Esophagus (tissue), 2 donors: ENCODE results near the gene MRAP2. TPM values are rescaled to one million over a fixed set of nuclear protein-coding genes. Genes with fewer than 3 reads are reported as not detected.
A peak's percentile ranks its signal among the peaks of the same experiment; 100 is the strongest.
"Not testable (repeated sequence)": the region's sequence is repeated elsewhere in the genome, so short reads cannot be mapped to it uniquely, and the experiment has no call there.

ENCODE experiments used
- H3K27ac ChIP-seq, 2 donors: one replicate each; pipeline ENCODE4 v1.5.1; 2013; ENCODE audit warnings: low read depth in 2 of 2, mild to moderate bottlenecking in 2 of 2, inconsistent platforms in 1 of 2, low read length in 1 of 2, moderate library complexity in 1 of 2
- H3K27me3 ChIP-seq, 2 donors: one replicate each; pipeline ENCODE4 v1.6.1; 2013; ENCODE audit warnings: low read length in 2 of 2, control low read depth in 1 of 2, mild to moderate bottlenecking in 1 of 2; ENCODE audit not compliant: insufficient read depth in 2 of 2, control insufficient read depth in 1 of 2
- H3K36me3 ChIP-seq, 2 donors: one replicate each; pipeline ENCODE4 v1.6.1; 2013; ENCODE audit warnings: low read length in 1 of 2; ENCODE audit not compliant: control insufficient read depth in 2 of 2, insufficient read depth in 2 of 2
- H3K4me1 ChIP-seq, 2 donors: one replicate each; pipeline ENCODE4 v1.6.1; 2013; ENCODE audit warnings: low read length in 1 of 2; ENCODE audit not compliant: control insufficient read depth in 2 of 2, insufficient read depth in 2 of 2
- H3K4me3 ChIP-seq, 2 donors: one replicate each; pipeline ENCODE4 v1.5.1; 2013; ENCODE audit warnings: low read length in 2 of 2, mild to moderate bottlenecking in 2 of 2, low read depth in 1 of 2, moderate library complexity in 1 of 2
- H3K9me3 ChIP-seq, 2 donors: one replicate each; pipeline ENCODE4 v1.6.1; 2013; ENCODE audit warnings: mild to moderate bottlenecking in 2 of 2, low read depth in 1 of 2, low read length in 1 of 2, moderate library complexity in 1 of 2; ENCODE audit not compliant: control insufficient read depth in 2 of 2, insufficient read depth in 1 of 2
- WGBS, 2 donors: extraction: QIAGEN DNeasy Blood & Tissue Kit; methylation state at CpG; one replicate each; pipeline ENCODE4 v1.1.7; 2013; 5-methylcytosine and 5-hydroxymethylcytosine counted together
- polyA plus RNA-seq, 2 donors: library from polyadenylated mRNA; stranded (reverse); fragments of 200-250 nt; gene quantifications; one replicate each; pipeline ENCODE4 v1.2.3, GENCODE V29; 2013
- donor health status: healthy with polysubstance abuse.
- donor health status: Bipolar disorder and iron deficiency.

MRAP2 gene
- polyA plus RNA-seq, 2 donors, result 0.47 to 0.79 TPM

DNA sequence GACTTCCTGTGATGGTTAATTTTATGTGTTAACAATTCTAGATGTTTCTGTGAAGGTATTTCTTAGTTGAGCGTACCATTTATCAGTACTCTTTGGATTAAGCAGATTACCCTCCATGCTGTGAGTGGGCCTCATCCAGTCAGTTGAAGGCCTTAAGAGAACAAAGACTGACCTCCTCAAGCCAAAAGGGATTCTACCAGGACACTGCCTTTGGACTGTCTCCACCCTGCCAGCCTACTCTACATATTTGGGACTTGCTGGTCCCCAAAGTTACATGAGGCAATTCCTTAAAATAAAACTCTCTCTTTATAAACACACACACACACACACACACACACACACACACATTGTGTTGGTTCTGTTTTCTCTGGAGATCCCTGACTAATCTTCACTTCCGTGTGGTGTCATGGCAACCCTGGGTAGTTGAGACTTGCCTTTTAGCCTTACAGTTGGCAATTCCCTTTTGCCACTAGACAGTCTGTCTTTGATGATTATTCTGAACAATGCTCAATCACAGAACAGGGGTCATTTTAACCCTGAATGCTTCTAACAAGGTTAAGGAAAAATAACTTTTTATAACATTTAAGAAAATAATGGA, 32.2 kb downstream of the MRAP2 start:
- no peaks in the 10 kb centered on the region for H3K27me3 ChIP-seq
- no peaks in the 10 kb centered on the region for H3K9me3 ChIP-seq
- H3K4me3 ChIP-seq, result no peak overlapping the region
- no peak overlapping the region for H3K27ac ChIP-seq
- H3K36me3 ChIP-seq, result no peaks in the 10 kb centered on the region
- WGBS, 2 donors, result 60 to 70% methylated on average over 2 of the region's 2 CpGs
- H3K4me1 ChIP-seq, result no peaks in the 10 kb centered on the region

DNA sequence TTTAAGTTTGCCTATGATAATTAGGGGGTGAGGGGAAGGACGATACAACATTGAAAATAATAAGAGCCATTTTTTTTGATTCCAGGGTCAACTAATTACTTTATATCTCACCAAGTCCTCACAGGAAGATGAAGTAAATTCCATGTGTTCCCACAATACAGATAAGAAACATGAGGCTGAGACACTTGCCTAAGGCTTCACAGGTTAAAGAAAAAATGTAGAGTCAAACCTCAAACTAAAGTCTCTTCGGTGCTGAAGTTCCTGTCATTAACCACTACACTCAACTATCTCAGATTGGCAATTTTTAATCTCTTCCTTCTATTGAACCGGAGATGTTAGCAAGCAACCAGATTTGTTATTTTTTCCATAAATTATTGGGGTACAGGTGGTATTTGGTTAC, 33.0 kb downstream of the MRAP2 start:
- Histone ChIP-seq H3K9me3 (no peaks in the 10 kb centered on the region), H3K4me3 (no peak overlapping the region)

DNA sequence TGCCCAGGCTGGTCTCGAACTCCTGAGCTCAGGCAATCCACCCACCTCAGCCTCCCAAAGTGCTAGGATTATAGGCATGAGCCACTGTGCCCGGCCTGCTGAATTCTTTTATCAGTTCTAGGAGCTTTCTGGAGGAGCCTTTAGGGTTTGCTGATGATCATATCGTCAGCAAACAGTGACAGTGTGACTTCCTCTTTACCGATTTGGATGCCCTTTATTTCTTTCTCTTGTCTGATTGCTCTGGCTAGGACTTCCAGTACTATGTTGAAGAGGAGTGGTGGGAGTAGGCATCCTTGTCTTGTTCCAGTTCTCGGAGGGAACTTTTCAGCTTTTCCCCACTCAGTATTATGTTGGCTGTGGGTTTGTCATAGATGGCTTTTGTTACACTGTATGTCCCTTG, 35.3 kb downstream of the MRAP2 start:
- not testable (repeated sequence) for H3K27me3 ChIP-seq, H3K27ac ChIP-seq, H3K9me3 ChIP-seq, H3K4me3 ChIP-seq, H3K4me1 ChIP-seq, H3K36me3 ChIP-seq
- WGBS, 2 donors, result 85 to 91% methylated on average over 5 of the region's 5 CpGs

More for the DNA sequence above, 33.0 kb downstream of the MRAP2 start:
- WGBS, 2 donors, result 76 to 87% methylated on average over 3 of the region's 3 CpGs
- H3K27me3 ChIP-seq, result no peaks in the 10 kb centered on the region
- H3K4me1 ChIP-seq, result no peaks in the 10 kb centered on the region
- no peak overlapping the region for H3K27ac ChIP-seq
- H3K36me3 ChIP-seq, result no peaks in the 10 kb centered on the region

GRCh38 chr6:84072442-84072997, 38.9 kb downstream of the MRAP2 start:
- Histone ChIP-seq H3K27me3 (no peaks in the 10 kb centered on the region), H3K4me3 (no peak overlapping the region), H3K9me3 (no peaks in the 10 kb centered on the region), H3K4me1 (peaks cover 0 to 3% of the 10 kb centered on the region in 2 donors), H3K27ac (peak overlapping the region; percentile 11 to 49), H3K36me3 (no peaks in the 10 kb centered on the region)
- 52 to 82% methylated on average over 7 of the region's 7 CpGs for WGBS, 2 donors

GRCh38 chr6:84074988-84075781, 41.6 kb downstream of the MRAP2 start:
- Histone ChIP-seq H3K9me3 (no peaks in the 10 kb centered on the region), H3K27ac (no peak overlapping the region), H3K36me3 (no peaks in the 10 kb centered on the region), H3K4me1 (peaks cover 0 to 3% of the 10 kb centered on the region in 2 donors), H3K27me3 (no peaks in the 10 kb centered on the region), H3K4me3 (no peak overlapping the region)
- WGBS, 2 donors, result 61 to 62% methylated on average over 6 of the region's 6 CpGs

DNA sequence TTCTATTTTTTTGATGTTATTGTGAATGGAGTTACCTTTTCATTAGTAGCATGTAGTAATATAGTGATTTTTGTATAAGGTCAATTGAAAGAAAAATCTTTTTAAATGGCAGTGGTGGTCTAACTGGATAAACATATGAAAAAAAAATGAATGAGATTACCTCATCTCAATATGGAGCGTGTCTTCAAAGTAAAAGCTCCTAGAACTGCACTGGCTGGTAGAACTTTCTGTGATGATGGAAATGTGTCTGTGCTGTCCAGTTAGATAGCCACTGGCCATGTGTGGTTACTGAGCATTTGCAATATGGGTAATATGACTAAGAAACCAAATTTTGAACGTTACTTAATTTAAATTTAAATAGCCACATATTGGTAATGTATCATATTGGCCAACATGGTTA, 44.1 kb downstream of the MRAP2 start:
- Histone ChIP-seq H3K27me3 (no peaks in the 10 kb centered on the region), H3K4me1 (peaks cover 0 to 3% of the 10 kb centered on the region in 2 donors), H3K27ac (no peak overlapping the region), H3K9me3 (no peaks in the 10 kb centered on the region), H3K36me3 (no peaks in the 10 kb centered on the region), H3K4me3 (no peak overlapping the region)
- 78 to 82% methylated on average over 2 of the region's 2 CpGs for WGBS, 2 donors

DNA sequence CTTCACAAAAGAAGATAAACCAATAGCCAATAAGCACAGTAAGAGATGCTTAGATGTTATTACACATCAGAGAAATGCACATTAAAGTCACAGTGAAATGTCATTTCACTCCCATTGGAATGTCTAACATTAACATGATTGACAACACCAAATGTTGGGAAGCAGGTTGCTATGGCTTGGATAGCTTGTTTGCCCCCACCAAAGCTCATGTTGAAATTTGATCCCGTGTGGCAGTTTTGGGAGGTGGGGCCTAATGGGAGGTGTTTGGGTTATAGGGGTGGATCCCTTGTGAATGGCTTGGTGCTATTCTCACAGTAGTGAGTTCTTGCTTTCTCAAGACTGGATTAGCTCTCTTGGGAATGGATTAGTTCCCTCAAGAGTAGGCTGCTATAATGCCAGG, 44.8 kb downstream of the MRAP2 start:
- 34 to 43% methylated on average over 1 of the region's 1 CpG for WGBS, 2 donors
- H3K27ac ChIP-seq, result no peak overlapping the region
- H3K4me1 ChIP-seq, result peaks cover 0 to 3% of the 10 kb centered on the region in 2 donors
- no peaks in the 10 kb centered on the region for H3K27me3 ChIP-seq
- H3K9me3 ChIP-seq, result no peaks in the 10 kb centered on the region
- no peaks in the 10 kb centered on the region for H3K36me3 ChIP-seq
- no peak overlapping the region for H3K4me3 ChIP-seq

DNA sequence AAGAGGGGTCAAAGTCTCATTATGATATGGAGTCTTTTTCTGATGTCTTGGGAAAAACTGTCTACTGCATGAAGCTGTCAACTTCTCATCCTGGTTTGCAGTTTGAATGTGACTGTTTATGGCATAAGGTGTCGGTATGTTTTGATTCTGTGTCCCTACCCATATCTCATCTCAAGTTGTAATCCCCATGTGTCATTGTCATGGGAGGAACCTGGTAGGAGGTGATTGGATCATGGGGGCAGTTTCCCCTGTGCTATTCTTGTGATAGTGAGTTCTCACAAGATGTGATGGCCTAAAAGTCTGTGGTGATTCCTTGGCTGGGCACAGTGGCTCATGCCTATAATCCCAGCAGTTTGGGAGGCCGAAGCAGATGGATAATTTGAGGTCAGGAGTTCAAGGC, 47.6 kb downstream of the MRAP2 start:
- Histone ChIP-seq H3K27me3 (no peaks in the 10 kb centered on the region), H3K36me3 (no peaks in the 10 kb centered on the region), H3K9me3 (no peaks in the 10 kb centered on the region), H3K4me3 (no peak overlapping the region), H3K4me1 (no peaks in the 10 kb centered on the region), H3K27ac (no peak overlapping the region)
- WGBS, 2 donors, result 87 to 88% methylated on average over 2 of the region's 2 CpGs

GRCh38 chr6:84082689-84083265, 49.2 kb downstream of the MRAP2 start:
- WGBS, 2 donors, result 44 to 48% methylated on average over 11 of the region's 11 CpGs
- Histone ChIP-seq H3K4me1 (no peaks in the 10 kb centered on the region), H3K27me3 (no peaks in the 10 kb centered on the region), H3K27ac (no peak overlapping the region), H3K9me3 (no peaks in the 10 kb centered on the region), H3K4me3 (no peak overlapping the region), H3K36me3 (no peaks in the 10 kb centered on the region)
